SJCRH30 (cell line): Measurements from ENCODE around the gene PIH1D2. TPM values are rescaled to one million over a fixed set of nuclear protein-coding genes. Genes with fewer than 3 reads are reported as not detected.
A peak's percentile ranks its signal among the peaks of the same experiment; 100 is the strongest.
"Not testable (repeated sequence)": the region's sequence is repeated elsewhere in the genome, so short reads cannot be mapped to it uniquely, and the experiment has no call there.

Source experiments
- DNase-seq, 2 experiments: peaks; one replicate each; pipeline ENCODE4 v3.0.0-alpha.2; 2015 to 2020
- H3K27ac ChIP-seq: fragments of 250-450 bp; sonication (Bioruptor Pico); 2 replicates; pipeline ENCODE4 v1.5.1; 2020; ENCODE audit warnings: mild to moderate bottlenecking, moderate library complexity
- H3K27me3 ChIP-seq: fragments of 250-450 bp; sonication (Bioruptor Pico); 2 replicates; pipeline ENCODE4 v1.5.1; 2020; ENCODE audit warnings: mild to moderate bottlenecking, moderate library complexity
- H3K36me3 ChIP-seq: fragments of 250-450 bp; sonication (Bioruptor Pico); 2 replicates; pipeline ENCODE4 v1.5.1; 2020; ENCODE audit warnings: mild to moderate bottlenecking, moderate library complexity
- H3K4me1 ChIP-seq: fragments of 250-450 bp; sonication (Bioruptor Pico); 2 replicates; pipeline ENCODE4 v1.5.1; 2020; ENCODE audit warnings: mild to moderate bottlenecking, moderate library complexity
- H3K4me3 ChIP-seq: fragments of 250-450 bp; sonication (Bioruptor Pico); 2 replicates; pipeline ENCODE4 v1.5.1; 2020; ENCODE audit warnings: mild to moderate bottlenecking, moderate library complexity
- H3K9me3 ChIP-seq: fragments of 250-450 bp; sonication (Bioruptor Pico); replicated peaks from 2 replicates; pipeline ENCODE4 v1.5.1; 2020; ENCODE audit warnings: mild to moderate bottlenecking, moderate library complexity
- total RNA-seq: library from RNA; depleted of rRNA; stranded (reverse); fragments of >200 nt; shearing (Covaris generic); gene quantifications from 2 replicates; pipeline ENCODE4 v1.2.3, GENCODE V29; 2014; rRNA removed

PIH1D2 gene
- 0.99 and 1.4 TPM in 2 replicates for total RNA-seq

GRCh38 chr11:112073941-112074811 lies at the start of gene PIH1D2, which contains the start of gene NKAPD1:
TSS of gene PIH1D2 (minus strand) at chr11:112074017. CDS start at chr11:112073174, 843 bp downstream.
TSS of gene NKAPD1 (plus strand) at chr11:112074299. CDS start at chr11:112075575, 1,276 bp downstream.
- Histone ChIP-seq H3K9me3 (no peaks in the 10 kb centered on the region), H3K4me1 (no peaks in the 10 kb centered on the region), H3K4me3 (peak within 1 kb of the TSS; percentile 93), H3K27ac (peak within 1 kb of the TSS; percentile 92), H3K36me3 (peaks cover 6% of the 10 kb centered on the region), H3K27me3 (no peaks in the 10 kb centered on the region)
- peak; percentile 70 to 77 for DNase-seq

GRCh38 chr11:112123129-112123528 lies 49.3 kb upstream of the PIH1D2 start:
- no peaks in the 10 kb centered on the region for H3K27me3 ChIP-seq
- no peak overlapping the region for H3K27ac ChIP-seq
- no peak overlapping the region for H3K4me3 ChIP-seq
- no peaks in the 10 kb centered on the region for H3K36me3 ChIP-seq
- DNase-seq = no peak
- peaks cover 7% of the 10 kb centered on the region; the same call in 1 of the 2 replicates for H3K4me1 ChIP-seq
- H3K9me3 ChIP-seq = no peaks in the 10 kb centered on the region

- no peaks in the 10 kb centered on the region for H3K9me3 ChIP-seq
- no peak for DNase-seq
- H3K4me3 ChIP-seq = no peak overlapping the region
- no peaks in the 10 kb centered on the region for H3K36me3 ChIP-seq
- H3K4me1 ChIP-seq = peaks cover 7% of the 10 kb centered on the region; the same call in 1 of the 2 replicates
- no peaks in the 10 kb centered on the region for H3K27me3 ChIP-seq
- no peak overlapping the region for H3K27ac ChIP-seq
Measured at GRCh38 chr11:112121981-112122615, 48.3 kb upstream of the PIH1D2 start.

- Histone ChIP-seq H3K27ac (no peak overlapping the region), H3K27me3 (no peaks in the 10 kb centered on the region), H3K9me3 (no peaks in the 10 kb centered on the region), H3K4me1 (peaks cover 7% of the 10 kb centered on the region; the same call in 1 of the 2 replicates), H3K4me3 (no peak overlapping the region), H3K36me3 (no peaks in the 10 kb centered on the region)
- DNase-seq = no peak
Measured at GRCh38 chr11:112118176-112118575, 44.4 kb upstream of the PIH1D2 start.

GRCh38 chr11:112115386-112115785 lies 41.6 kb upstream of the PIH1D2 start:
- H3K4me1 ChIP-seq = peaks cover 4% of the 10 kb centered on the region; the same call in 1 of the 2 replicates
- H3K9me3 ChIP-seq = no peaks in the 10 kb centered on the region
- no peaks in the 10 kb centered on the region for H3K27me3 ChIP-seq
- H3K36me3 ChIP-seq = no peaks in the 10 kb centered on the region
- no peak overlapping the region for H3K27ac ChIP-seq
- DNase-seq = no peak
- no peak overlapping the region for H3K4me3 ChIP-seq

- H3K27me3 ChIP-seq = no peaks in the 10 kb centered on the region
- no peaks in the 10 kb centered on the region for H3K4me1 ChIP-seq
- H3K9me3 ChIP-seq = no peaks in the 10 kb centered on the region
- no peak overlapping the region for H3K27ac ChIP-seq
- H3K36me3 ChIP-seq = no peaks in the 10 kb centered on the region
- H3K4me3 ChIP-seq = no peak overlapping the region
- DNase-seq = no peak
Measured at GRCh38 chr11:112114460-112114859, 40.6 kb upstream of the PIH1D2 start.

GRCh38 chr11:112113539-112114457 lies 40.0 kb upstream of the PIH1D2 start:
- H3K4me3 ChIP-seq = no peak overlapping the region
- no peaks in the 10 kb centered on the region for H3K27me3 ChIP-seq
- H3K4me1 ChIP-seq = no peaks in the 10 kb centered on the region
- H3K27ac ChIP-seq = no peak overlapping the region
- H3K9me3 ChIP-seq = no peaks in the 10 kb centered on the region
- peak in 1 of 2 experiments; percentile 62 for DNase-seq
- no peaks in the 10 kb centered on the region for H3K36me3 ChIP-seq

- Histone ChIP-seq H3K4me1 (no peaks in the 10 kb centered on the region), H3K27ac (no peak overlapping the region), H3K36me3 (no peaks in the 10 kb centered on the region), H3K9me3 (no peaks in the 10 kb centered on the region), H3K4me3 (no peak overlapping the region), H3K27me3 (no peaks in the 10 kb centered on the region)
- no peak for DNase-seq
Measured at GRCh38 chr11:112106070-112106469, 32.3 kb upstream of the PIH1D2 start.

- Histone ChIP-seq H3K4me1 (no peaks in the 10 kb centered on the region), H3K27ac (no peak overlapping the region), H3K36me3 (no peaks in the 10 kb centered on the region), H3K4me3 (no peak overlapping the region), H3K9me3 (no peaks in the 10 kb centered on the region), H3K27me3 (no peaks in the 10 kb centered on the region)
- DNase-seq = no peak
Measured at GRCh38 chr11:112103446-112103845, 29.6 kb upstream of the PIH1D2 start.

- no peaks in the 10 kb centered on the region for H3K27me3 ChIP-seq
- H3K27ac ChIP-seq = no peak overlapping the region
- peaks cover 3% of the 10 kb centered on the region; the same call in 1 of the 2 replicates for H3K36me3 ChIP-seq
- H3K9me3 ChIP-seq = no peaks in the 10 kb centered on the region
- no peaks in the 10 kb centered on the region for H3K4me1 ChIP-seq
- DNase-seq = no peak
- no peak overlapping the region for H3K4me3 ChIP-seq
Measured at GRCh38 chr11:112100462-112100861, 26.6 kb upstream of the PIH1D2 start.

- H3K36me3 ChIP-seq = peaks cover 11% of the 10 kb centered on the region
- no peak overlapping the region for H3K27ac ChIP-seq
- H3K4me3 ChIP-seq = no peak overlapping the region
- no peaks in the 10 kb centered on the region for H3K9me3 ChIP-seq
- no peak for DNase-seq
- H3K27me3 ChIP-seq = no peaks in the 10 kb centered on the region
- no peaks in the 10 kb centered on the region for H3K4me1 ChIP-seq
Measured at GRCh38 chr11:112097734-112098528, 24.1 kb upstream of the PIH1D2 start.

- Histone ChIP-seq H3K27me3 (no peaks in the 10 kb centered on the region), H3K27ac (no peak overlapping the region), H3K4me1 (no peaks in the 10 kb centered on the region), H3K9me3 (no peaks in the 10 kb centered on the region), H3K36me3 (peaks cover 17% of the 10 kb centered on the region), H3K4me3 (no peak overlapping the region)
- DNase-seq = no peak
Measured at GRCh38 chr11:112096194-112096593, 22.4 kb upstream of the PIH1D2 start.

- not testable (repeated sequence) for H3K4me1 ChIP-seq, H3K27me3 ChIP-seq, H3K4me3 ChIP-seq, H3K9me3 ChIP-seq, H3K27ac ChIP-seq, DNase-seq
- peaks cover 22% of the 10 kb centered on the region for H3K36me3 ChIP-seq
Measured at GRCh38 chr11:112095302-112095701, 21.5 kb upstream of the PIH1D2 start.

- Histone ChIP-seq H3K27ac (peak overlapping the region; percentile 75), H3K36me3 (peaks cover 37% of the 10 kb centered on the region)
- DNase-seq = no peak
Measured at GRCh38 chr11:112087212-112087611, 13.4 kb upstream of the PIH1D2 start.

More at GRCh38 chr11:112087212-112087611, 13.4 kb upstream of the PIH1D2 start:
- no peaks in the 10 kb centered on the region for H3K27me3 ChIP-seq
- peaks cover 7% of the 10 kb centered on the region; the same call in 1 of the 2 replicates for H3K4me1 ChIP-seq
- H3K4me3 ChIP-seq = peak overlapping the region; percentile 94
- H3K9me3 ChIP-seq = no peaks in the 10 kb centered on the region
